OCI-LY1 (cell line): ENCODE measurements around the gene PIK3R4.

Experiments
- H2AFZ ChIP-seq: fragments of 200-600 bp; sonication (generic), shearing (Covaris generic); 2 replicates; pipeline ENCODE4 v1.6.0; 2014; ENCODE audit warnings: antibody characterized with exemption, mild to moderate bottlenecking, low read length
- H3F3A ChIP-seq: fragments of 200-600 bp; sonication (generic), shearing (Covaris generic); 2 replicates; pipeline ENCODE4 v1.6.0; 2014; ENCODE audit warnings: mild to moderate bottlenecking, antibody characterized with exemption, low read length, moderate library complexity; ENCODE audit not compliant: insufficient read depth
- H3K27ac ChIP-seq: fragments of 200-600 bp; sonication (generic); 2 replicates; pipeline ENCODE4 v1.5.1; 2014; ENCODE audit warnings: low read length, mixed run types, mild to moderate bottlenecking, low read depth; ENCODE audit not compliant: poor library complexity, severe bottlenecking
- H3K27me3 ChIP-seq: fragments of 200-600 bp; sonication (generic); 2 replicates; pipeline ENCODE4 v1.6.0; 2014; ENCODE audit warnings: antibody characterized with exemption, mild to moderate bottlenecking, low read length, moderate library complexity; ENCODE audit not compliant: insufficient read depth
- H3K36me3 ChIP-seq: fragments of 200-600 bp; sonication (generic); 2 replicates; pipeline ENCODE4 v1.6.1; 2014; ENCODE audit warnings: mild to moderate bottlenecking, antibody characterized with exemption, low read length, moderate library complexity, mixed read lengths; ENCODE audit not compliant: insufficient read depth
- H3K4me1 ChIP-seq: fragments of 200-600 bp; sonication (generic); 2 replicates; pipeline ENCODE4 v1.5.1; 2014; ENCODE audit warnings: mild to moderate bottlenecking, low read length, moderate library complexity; ENCODE audit not compliant: insufficient read depth, severe bottlenecking
- H3K4me2 ChIP-seq: fragments of 200-600 bp; sonication (generic), shearing (Covaris generic); 2 replicates; pipeline ENCODE4 v1.6.1; 2014; ENCODE audit warnings: low read length
- H3K4me3 ChIP-seq: fragments of 200-600 bp; sonication (generic); 2 replicates; pipeline ENCODE4 v1.5.1; 2014; ENCODE audit warnings: low read length, low read depth, mild to moderate bottlenecking, mixed read lengths; ENCODE audit not compliant: poor library complexity, severe bottlenecking
- H3K79me2 ChIP-seq: fragments of 200-600 bp; shearing (Covaris generic); 2 replicates; pipeline ENCODE4 v1.6.1; 2016; ENCODE audit warnings: mixed run types, low read length, mixed read lengths; ENCODE audit not compliant: insufficient read depth
- H3K9ac ChIP-seq: fragments of 200-600 bp; sonication (generic), shearing (Covaris generic); 2 replicates; pipeline ENCODE4 v1.6.1; 2014; ENCODE audit warnings: mild to moderate bottlenecking, low read length, mixed read lengths
- H3K9me2 ChIP-seq: fragments of 200-600 bp; sonication (generic), shearing (Covaris generic); 2 replicates; pipeline ENCODE4 v1.6.1; 2014; ENCODE audit warnings: low read depth, mild to moderate bottlenecking, low read length, mixed read lengths
- H3K9me3 ChIP-seq: fragments of 200-600 bp; shearing (Covaris generic); 2 replicates; pipeline ENCODE4 v1.6.1; 2014; ENCODE audit warnings: low read length, mixed read lengths
- H4K20me1 ChIP-seq: fragments of 200-600 bp; sonication (generic), shearing (Covaris generic); 2 replicates; pipeline ENCODE4 v1.6.0; 2016; ENCODE audit warnings: mild to moderate bottlenecking, low read length; ENCODE audit not compliant: insufficient read depth
- EZH2 ChIP-seq: fragments of 200-600 bp; sonication (generic), shearing (Covaris generic); IDR thresholded peaks from 2 replicates; pipeline ENCODE4 v1.8.0; 2017; ENCODE audit warnings: borderline replicate concordance, mixed run types, mild to moderate bottlenecking, antibody characterized with exemption, low read length, moderate library complexity, mixed read lengths
- TF ChIP-seq, protein P1 (sequence below): fragments of 200-600 bp; sonication (generic), shearing (Covaris generic); IDR thresholded peaks from 2 replicates; pipeline ENCODE4 v1.5.1; 2017; ENCODE audit warnings: mild to moderate bottlenecking, antibody characterized with exemption, low read length, moderate library complexity, mixed read lengths

The PIK3R4 gene

GRCh38 chr3:130654091-130654490 lies 92.5 kb downstream of the PIK3R4 start:
- Histone ChIP-seq H3K9me2 (no peaks in the 10 kb centered on the region), H3K4me1 (no peaks in the 10 kb centered on the region), H3K79me2 (no peaks in the 10 kb centered on the region), H3K27me3 (no peaks in the 10 kb centered on the region), H3F3A (no peaks in the 10 kb centered on the region), H3K9ac (no peak overlapping the region), H3K4me3 (no peak overlapping the region), H3K27ac (no peak overlapping the region), H3K4me2 (no peak overlapping the region), H4K20me1 (no peaks in the 10 kb centered on the region), H3K9me3 (no peaks in the 10 kb centered on the region), H3K36me3 (no peaks in the 10 kb centered on the region), H2AFZ (no peak overlapping the region)
- TF ChIP-seq, protein P1, sequence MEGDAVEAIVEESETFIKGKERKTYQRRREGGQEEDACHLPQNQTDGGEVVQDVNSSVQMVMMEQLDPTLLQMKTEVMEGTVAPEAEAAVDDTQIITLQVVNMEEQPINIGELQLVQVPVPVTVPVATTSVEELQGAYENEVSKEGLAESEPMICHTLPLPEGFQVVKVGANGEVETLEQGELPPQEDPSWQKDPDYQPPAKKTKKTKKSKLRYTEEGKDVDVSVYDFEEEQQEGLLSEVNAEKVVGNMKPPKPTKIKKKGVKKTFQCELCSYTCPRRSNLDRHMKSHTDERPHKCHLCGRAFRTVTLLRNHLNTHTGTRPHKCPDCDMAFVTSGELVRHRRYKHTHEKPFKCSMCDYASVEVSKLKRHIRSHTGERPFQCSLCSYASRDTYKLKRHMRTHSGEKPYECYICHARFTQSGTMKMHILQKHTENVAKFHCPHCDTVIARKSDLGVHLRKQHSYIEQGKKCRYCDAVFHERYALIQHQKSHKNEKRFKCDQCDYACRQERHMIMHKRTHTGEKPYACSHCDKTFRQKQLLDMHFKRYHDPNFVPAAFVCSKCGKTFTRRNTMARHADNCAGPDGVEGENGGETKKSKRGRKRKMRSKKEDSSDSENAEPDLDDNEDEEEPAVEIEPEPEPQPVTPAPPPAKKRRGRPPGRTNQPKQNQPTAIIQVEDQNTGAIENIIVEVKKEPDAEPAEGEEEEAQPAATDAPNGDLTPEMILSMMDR = no peak
- TF ChIP-seq EZH2 = no peak

GRCh38 chr3:130649061-130649654 lies 97.5 kb downstream of the PIK3R4 start:
- Histone ChIP-seq H2AFZ (no peak overlapping the region), H3K4me2 (no peak overlapping the region), H3K27ac (no peak overlapping the region), H3K9me3 (no peaks in the 10 kb centered on the region), H3K79me2 (no peaks in the 10 kb centered on the region), H3K9ac (no peak overlapping the region), H3K4me3 (no peak overlapping the region), H3K4me1 (no peaks in the 10 kb centered on the region), H3F3A (no peaks in the 10 kb centered on the region), H3K27me3 (no peaks in the 10 kb centered on the region), H3K36me3 (no peaks in the 10 kb centered on the region), H3K9me2 (no peaks in the 10 kb centered on the region), H4K20me1 (no peaks in the 10 kb centered on the region)
- TF ChIP-seq, protein P1 = no peak
- no peak for TF ChIP-seq EZH2

DNA sequence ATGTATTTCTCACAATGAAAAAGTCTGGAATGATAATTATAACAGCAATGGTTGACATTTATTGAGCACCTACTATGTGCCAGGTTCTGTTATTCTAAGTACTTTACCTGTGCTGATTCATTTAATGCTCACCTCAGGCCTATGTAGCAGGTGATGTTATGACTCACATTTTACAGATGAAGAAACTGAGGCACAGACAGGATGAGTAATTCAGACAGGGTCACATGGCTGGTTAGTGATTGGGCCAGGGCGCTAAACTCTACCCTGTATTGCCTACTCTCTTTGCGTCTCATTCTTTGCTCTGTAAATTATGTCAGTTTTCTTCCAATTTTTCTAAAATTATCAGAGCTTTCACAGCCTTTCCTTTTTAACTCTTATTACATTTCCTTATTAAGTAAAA lies 98.3 kb downstream of the PIK3R4 start:
- H3K79me2 ChIP-seq = no peaks in the 10 kb centered on the region
- H3K9me2 ChIP-seq = no peaks in the 10 kb centered on the region
- H3K4me2 ChIP-seq = no peak overlapping the region
- H3K27me3 ChIP-seq = no peaks in the 10 kb centered on the region
- no peaks in the 10 kb centered on the region for H4K20me1 ChIP-seq
- no peak overlapping the region for H3K27ac ChIP-seq
- H3K36me3 ChIP-seq = no peaks in the 10 kb centered on the region
- H3K4me3 ChIP-seq = no peak overlapping the region
- TF ChIP-seq EZH2 = no peak
- TF ChIP-seq, protein P1 = no peak
- H3K4me1 ChIP-seq = no peaks in the 10 kb centered on the region
- no peaks in the 10 kb centered on the region for H3F3A ChIP-seq
- H3K9ac ChIP-seq = no peak overlapping the region
- H2AFZ ChIP-seq = no peak overlapping the region
- H3K9me3 ChIP-seq = no peaks in the 10 kb centered on the region
